HG02870 (cell line): ENCODE data around the gene KCNK3.
"Not testable (repeated sequence)": the region's sequence is repeated elsewhere in the genome, so short reads cannot be mapped to it uniquely, and the experiment has no call there.

Experiments
- ATAC-seq: cut with Tn5 transposase; IDR thresholded peaks from one replicate; pipeline ENCODE4 v1.9.1; 2021; ENCODE audit warnings: mild to moderate bottlenecking, moderate library complexity; ENCODE audit not compliant: unreplicated experiment

The KCNK3 gene

DNA sequence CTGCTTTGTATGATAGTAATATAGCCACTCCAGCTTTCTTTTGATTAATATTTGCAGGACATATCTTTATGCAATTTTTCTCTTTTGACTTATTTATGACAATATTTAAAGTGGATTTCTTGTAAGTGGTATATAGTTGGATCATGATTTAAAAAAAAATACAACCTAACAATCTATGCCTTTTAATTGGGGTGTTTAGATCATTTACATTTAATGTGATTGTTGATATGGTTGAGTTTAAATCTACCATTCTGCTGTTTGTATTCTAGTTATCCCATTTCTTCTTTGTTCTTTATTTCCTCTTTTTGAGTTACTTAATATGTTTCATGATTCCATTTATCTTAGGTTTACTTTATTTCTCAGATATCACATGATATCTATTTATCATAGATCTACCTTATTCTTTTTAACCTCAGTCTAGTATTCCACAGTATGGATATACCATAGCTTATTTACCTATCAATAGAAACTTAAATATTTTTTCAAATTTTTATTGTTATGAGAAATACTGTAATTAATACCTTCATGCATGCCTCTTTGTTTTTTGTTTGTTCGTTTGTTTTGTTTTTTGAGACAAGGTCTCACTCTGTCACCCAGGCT is 32.1 kb upstream of the KCNK3 start:
- ATAC-seq: no peak

DNA sequence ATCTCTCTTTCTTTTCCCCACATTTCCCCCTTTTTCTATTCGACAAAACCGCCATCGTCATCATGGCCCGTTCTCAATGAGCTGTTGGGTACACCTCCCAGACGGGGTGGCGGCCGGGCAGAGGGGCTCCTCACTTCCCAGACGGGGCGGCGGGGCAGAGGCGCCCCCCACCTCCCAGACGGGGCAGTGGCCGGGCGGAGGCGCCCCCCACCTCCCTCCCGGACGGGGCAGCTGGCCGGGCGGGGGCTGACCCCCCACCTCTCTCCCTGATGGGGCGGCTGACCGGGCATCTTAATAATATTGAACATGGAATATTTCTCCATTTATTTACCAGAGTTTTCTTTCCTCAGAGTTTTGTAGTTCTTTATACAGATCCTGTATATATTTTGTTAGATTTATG is 27.2 kb upstream of the KCNK3 start:
- not testable (repeated sequence) for ATAC-seq

DNA sequence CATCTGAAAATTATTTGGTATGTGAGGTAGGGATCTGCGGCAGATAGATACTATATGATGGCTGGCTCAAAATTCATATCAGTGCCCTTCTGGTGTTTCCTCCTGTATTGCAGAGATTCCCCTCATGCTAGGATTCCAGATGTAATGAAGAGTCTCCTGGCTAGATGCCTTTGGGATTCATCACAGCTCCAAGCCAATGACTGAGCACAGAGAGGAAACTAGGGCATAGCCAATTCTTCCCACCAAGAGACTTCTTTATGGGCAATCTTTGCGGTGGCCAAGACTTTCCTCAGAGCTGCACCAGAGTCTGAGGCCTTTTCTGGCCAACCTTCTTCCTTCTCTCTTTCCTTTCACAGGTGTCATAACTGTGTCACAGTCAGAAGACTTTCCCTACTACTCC is 25.9 kb upstream of the KCNK3 start:
- ATAC-seq: no peak

DNA sequence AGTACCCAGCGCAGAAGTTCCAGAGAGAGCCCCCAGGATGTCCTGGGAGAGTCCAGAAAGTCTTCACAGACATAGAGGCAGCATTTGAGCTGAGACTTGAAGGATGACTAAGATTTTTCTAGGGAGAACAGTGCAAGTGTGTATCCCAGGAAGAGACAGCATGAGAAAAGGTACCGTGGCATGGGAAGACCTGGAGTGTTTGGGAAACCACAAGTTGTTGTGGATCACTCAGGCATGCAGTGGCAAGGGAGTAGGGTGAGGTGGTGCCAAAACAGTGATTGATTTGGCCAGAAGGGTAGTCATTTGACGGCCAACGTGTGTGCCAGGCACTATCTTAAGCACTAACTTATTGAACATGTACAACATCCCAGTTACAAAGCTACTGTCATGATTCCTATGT is 24.5 kb upstream of the KCNK3 start:
- no peak for ATAC-seq

DNA sequence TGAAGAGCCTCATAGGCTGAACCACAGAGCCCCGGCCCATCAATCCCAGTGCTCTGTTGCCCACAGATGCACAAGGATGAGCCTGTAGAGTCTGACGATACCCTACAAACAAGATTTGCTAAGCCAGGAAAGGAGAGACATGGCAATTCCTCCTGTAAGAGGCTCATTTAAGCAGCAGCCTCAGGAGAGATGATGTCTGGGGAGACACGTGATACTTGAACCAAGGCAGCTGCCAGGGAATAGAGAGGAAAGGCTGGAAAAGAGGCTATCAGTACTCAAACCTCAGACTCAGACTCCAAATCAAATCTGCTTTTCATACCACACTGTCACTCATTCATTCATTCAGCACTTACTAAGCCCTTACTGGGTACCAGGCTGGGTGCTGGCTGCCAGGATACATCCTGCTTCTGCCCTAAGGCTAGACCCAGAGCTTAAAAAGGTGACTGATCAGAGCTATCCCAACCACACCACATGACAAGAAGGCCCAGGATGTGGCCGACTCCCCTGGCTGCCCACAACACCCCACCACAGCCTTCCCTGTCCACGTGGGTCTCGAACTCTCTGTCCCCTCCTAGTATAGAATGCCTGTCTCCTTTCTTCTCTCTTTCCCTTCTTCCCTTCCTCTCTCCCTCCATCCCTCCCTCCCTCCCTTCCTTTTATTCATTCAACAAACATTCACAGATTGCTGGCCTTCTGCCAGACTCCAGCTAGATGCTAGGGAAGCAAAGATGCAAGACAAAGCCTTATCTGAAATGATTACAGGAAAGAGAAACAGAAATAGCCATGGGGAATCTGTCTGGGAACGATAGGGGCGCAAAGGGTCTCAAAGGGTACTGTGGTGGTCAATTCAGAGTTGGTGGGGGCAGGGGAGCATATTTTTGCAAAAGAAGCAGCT is 23.4 kb upstream of the KCNK3 start:
- no peak for ATAC-seq

DNA sequence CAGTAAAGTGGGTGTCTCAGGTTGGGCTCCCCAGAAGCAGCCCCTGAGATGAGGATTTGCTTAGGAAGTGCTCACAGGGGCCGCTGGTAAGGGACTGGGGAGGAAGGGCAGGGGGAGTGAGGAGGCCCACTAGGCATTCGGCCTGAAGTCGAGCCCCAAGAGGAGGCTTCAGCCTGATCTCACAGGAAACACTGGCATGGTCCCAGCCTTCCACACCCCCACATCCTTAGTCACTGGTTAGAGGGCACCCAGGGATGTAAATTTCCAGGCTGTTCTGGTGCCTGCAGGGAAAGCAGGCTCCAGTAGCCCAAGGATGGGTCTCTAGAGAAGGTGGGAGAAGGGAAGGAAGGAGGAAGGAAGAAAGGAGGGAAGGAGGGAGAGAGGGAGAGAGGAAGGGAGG is 22.4 kb upstream of the KCNK3 start:
- no peak for ATAC-seq

DNA sequence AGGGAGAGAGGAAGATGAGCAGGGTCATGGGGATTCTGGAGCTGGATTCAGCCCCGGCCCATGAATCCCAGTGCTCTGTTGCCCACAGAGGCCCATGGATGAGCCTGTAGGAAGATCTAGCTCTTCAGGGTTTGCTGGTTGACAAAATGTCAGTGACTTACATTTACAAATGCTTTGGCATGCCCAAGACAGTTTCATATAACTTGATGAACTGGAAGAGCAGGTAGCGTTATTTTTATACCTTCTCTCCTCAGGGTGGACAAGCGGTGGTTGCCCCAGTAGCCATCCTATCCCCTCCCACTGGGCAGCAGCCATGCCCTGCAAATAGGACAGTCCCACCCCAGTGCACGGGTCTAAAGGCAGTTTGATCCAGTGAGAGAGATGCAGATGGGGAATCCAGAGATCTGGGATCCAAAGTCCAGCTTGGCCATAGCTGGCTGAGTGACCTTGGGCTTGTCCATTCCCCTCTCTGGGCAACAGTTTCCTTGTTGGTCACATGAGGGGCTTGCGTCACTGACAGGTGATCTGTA is 21.5 kb upstream of the KCNK3 start:
- no peak for ATAC-seq

DNA sequence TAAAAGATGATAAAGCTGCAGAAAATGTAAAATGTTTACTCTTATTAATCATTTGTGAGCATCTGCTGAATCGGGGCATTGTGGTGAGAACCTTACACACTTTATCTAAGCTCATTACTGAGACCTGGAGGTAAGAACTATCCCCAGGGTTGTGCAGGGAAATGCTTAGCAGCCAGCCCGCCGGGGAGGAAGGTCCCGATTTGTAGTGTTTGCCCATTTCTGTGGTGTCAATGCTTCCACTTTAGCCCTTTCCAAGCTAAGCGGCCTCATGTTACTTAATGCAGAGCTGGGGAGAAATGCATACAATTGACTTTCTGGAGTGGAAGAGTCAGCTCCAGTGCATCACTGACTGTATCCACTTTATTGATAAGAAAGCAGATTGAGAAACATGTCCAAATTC is 20.8 kb upstream of the KCNK3 start:
- ATAC-seq: no peak

DNA sequence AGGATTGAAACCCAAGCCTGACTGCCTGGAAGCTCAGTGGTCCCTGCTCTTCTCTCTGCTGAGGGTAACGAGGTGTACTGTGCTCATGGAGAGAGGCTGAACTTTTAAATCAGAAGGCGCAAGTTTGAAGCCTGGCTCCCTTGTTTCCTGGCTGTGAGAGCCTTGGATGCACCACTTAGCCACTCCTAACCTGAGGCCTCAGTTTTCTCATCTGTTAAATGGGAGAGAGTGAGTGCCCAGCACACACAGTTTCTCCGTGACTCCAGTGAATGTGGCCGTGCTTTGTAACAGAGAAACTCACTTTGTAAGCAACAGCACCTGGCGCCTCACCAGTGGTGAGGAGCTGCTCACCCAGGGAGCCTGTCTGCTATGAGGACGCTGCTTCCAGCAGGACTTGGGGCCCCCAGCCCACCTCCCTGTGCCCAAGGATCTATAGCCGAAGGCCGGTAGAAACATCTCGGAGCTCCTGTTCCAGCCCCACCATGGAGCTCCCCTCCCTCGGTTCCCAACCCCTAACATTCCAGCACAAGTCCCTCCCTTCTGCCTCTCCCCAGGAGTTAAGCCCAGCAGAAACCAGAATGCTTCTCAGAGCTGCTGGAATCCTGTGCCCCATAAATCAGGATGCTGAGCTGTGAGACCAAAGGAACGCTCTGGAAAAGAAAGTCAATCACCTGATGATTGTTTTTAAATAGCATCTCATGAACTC is 20.3 kb upstream of the KCNK3 start:
- no peak for ATAC-seq

DNA sequence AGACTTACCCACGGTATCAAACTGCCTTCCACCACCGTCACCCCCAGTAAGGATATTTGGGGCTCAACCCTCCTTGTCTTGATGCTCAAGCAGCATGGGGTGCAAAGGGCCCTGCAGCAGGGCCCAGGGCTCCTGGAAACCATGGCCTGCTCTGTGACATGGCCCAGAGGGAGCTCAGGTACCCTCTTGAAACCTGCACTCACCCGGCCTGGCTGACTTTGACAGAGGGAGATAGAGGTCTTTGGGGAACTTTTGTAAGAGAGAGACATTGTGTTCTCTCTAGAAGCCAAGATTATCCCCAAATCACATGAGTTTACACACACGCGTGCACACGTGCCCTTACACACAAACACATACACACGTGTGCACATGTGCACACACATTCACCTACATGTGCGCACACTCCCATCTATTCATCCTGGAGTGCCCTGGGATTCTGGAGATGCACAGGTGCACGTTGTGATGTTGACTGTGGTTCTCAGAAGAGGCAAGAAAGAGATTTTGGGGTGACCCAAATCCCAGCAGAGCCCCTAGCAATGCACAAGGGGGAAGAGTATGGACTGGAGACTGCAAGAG is 19.6 kb upstream of the KCNK3 start:
- no peak for ATAC-seq

DNA sequence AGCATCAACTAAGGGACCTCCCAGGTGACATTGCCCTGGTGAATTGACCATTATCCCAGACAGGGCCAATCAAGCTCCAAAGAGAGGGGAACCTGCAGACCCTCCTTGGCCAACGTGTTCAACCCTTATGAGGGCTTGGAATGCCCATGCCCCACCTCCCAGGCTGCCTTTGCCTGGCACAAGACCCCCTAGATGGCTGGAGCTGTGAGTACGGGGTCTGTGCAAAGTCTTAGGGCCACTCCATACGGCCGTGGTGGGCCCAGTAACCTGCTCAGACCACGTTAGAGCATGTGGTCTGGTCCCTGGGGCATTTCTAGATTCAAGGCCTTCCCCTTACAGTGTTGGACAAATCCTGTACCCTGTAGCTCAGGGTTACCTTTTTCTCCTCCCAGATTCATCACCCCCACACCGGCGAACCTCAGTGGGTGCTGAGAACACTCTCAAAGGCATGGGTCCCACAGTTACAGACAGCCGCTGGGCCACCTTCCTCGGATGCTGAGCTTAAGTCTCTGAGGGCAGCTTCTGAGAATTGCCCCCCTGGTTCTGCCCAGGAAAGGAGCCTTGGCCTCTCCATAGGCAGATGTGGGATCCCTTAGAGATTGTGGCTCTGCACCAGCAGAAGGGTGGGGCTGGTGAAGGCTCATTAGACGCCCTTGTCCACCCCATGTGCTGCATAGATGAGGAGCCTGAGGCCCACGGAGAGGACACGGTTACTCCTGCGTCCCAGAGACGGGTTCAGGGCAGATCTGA is 18.3 kb upstream of the KCNK3 start:
- ATAC-seq: no peak

DNA sequence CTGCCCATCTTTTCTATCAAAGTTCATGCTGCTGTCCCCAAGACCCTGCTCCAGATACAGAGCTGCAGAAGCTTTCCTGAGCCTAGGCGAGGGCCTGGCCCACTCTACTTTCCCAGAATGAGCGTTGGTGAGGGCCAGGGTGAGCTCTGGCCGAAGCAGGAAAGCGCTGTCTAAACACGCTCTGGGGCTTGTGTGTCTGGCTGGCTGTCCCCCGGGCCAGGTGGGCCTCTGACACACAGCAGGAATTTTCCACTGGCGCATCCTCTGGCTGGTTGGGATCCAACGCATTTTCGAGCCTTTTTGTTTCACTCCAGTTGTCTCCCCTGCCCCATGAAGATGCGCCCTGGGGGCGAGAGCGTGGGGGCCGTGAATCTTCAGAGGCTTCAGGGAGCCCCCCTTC is 17.8 kb upstream of the KCNK3 start:
- ATAC-seq: no peak

DNA sequence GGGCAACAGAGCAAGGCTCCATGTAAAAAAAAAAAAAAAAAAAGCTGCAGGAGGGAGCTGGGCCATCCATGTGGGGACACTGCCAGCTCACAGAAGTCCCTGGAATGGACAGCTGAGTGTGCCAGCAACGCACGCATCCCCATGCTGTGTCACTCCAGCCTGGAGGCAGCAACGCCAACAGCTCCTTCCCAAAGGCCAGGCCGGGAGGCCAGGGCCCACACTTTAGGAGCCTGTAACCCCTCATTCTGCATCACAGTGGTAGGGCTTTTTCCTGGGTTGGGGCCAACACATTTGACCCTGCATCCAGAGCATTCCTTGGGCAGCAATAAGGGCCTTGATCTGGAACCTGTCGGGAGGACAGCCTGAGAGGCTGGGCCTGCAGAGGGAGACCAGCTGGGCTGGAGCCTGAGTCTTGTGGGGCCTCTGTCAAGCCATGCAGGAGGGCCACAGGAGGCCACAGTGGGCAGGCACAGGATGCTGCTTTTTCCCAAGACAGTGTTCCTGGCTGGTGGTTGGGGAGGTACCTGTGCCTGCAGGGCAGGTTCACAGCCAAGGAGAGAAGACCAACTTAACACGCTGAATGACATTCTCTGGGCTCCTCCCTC is 16.8 kb upstream of the KCNK3 start:
- ATAC-seq: no peak

DNA sequence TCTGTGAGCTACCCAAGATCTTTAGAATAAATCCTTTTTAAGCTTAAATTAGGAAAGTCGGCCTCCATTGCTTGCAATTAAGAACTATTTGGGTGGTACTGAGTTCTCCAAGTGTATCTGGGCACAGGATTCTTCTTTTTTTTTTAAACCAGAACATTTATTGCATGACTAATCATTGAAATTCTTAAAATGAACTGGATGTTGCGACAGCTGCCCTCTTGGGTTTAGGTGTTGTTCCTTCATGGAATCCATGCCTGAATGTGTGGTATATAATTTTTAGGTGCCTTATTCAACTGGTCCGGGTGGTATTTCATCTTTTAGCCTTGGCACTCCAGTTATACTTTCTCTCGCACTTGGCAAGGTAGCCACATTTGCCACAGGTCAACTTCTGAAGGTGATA is 14.5 kb upstream of the KCNK3 start:
- ATAC-seq: no peak

DNA sequence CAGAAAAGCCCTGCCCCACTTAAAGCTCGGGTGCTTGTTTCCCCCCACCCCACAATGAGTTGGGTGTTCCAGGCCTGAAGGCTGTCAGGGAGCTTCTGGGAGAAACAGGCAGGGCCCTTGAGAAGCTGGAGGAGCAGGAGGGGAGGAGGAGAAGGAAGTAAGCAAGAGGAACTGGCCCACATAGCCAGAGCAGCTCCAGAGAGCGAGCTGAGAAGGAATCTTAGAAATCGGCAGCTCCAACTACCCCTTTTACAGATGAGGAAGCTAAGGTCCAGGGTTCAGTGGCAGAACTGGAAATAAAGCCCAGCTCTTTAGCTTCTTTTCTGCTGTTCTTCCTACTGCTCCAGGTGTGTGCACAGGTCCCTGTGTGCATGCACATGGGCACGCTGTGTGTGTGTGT is 12.7 kb upstream of the KCNK3 start:
- ATAC-seq: no peak

DNA sequence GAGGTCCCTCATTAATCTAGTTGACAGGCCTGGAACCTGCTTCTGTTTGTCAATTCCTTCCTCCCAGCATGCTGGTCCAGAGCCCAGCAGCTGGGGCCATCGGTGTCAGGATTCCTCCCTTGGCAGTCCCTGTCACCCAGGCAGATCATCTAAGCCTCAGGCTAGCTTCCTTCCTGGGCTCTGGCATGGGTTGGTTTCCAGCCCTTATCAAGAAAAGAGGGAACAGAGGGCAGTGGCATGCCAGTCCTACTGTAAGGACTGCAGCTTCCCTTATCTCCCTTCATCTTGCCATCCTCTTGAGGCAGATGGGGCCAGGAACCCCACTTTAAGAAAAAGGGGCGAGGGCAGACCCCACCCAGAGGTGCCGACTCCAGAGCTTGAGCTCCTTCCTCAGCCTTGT is 10.9 kb upstream of the KCNK3 start:
- no peak for ATAC-seq

DNA sequence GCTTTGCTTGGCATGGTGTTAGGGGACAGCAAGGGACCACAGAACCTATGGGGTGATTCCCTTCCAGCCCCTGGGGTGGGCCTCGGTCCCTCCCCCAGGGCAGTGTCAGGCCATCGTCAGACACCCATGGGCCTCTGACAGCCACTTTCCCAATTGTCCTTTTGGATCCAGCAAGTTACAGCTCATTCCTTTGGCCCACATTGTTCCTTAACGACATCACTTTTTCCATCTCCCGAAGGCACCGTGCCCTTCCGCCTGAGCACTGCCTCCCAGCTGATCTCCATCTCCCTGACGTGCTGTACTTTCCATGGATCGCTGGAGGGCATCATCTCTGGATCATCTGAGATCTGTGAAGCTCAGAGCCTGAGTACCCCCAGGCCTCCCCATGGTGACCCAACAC is 10.4 kb upstream of the KCNK3 start:
- no peak for ATAC-seq

DNA sequence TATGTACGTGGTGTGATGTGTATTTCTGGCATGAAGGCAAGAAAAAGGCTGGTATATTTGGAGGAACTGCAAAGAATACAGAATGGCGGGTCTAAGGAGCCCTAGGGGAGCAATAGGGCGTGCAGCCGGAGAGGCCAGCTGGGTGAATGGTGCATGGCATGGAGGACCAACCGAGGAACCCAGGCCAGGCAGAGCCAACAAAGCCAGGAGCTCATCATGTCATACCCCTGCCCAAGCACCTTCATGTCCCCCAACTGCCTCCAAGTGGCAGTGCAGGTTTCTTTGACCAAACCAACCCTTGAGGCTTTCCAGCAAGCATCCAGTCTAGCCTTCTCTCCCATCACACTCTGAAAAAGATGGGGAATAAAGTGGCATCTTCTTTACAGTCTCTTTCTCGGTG is 8.9 kb upstream of the KCNK3 start:
- ATAC-seq: no peak

DNA sequence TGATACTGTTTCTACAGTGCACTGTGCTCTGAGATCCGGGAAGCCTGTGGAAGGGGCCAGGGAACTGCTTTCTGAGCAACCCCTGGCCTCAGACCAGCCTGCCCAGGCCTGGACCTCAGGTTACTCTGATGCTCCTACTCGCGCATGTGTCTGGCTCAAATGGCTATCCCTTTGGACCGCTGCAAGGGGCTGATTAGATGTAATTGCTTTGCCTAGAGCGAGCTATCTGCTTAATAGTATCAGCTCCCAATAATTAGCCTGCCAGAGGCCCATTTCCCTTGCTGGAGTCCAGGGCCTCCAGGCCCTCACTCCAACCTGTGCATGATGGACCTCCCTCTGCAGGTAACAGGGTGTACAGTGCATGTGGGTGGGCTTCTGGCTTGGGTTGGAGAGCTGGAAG is 7.2 kb upstream of the KCNK3 start:
- no peak for ATAC-seq
